ENCODE data around the gene C1QTNF6. TPM values are rescaled to one million over a fixed set of nuclear protein-coding genes. Genes with fewer than 3 reads are reported as not detected.
"Not testable (repeated sequence)": the region's sequence is repeated elsewhere in the genome, so short reads cannot be mapped to it uniquely, and the experiment has no call there.

The C1QTNF6 gene
- total and polyA plus RNA-seq, 2 donors, result 6.9 to 11.6 TPM

- no peak overlapping the region for H3K27ac ChIP-seq (ENCODE audit: low read depth)
- no peaks in the 10 kb centered on the region for H3K36me3 ChIP-seq (ENCODE audit: insufficient read depth)
- H3K4me3 ChIP-seq (ENCODE audit: low read depth, low read length), result no peak overlapping the region
- DNase-seq (ENCODE audit: extremely low spot score), result no peak
- H3K4me1 ChIP-seq (ENCODE audit: insufficient read depth), result no peaks in the 10 kb centered on the region
- WGBS, result 92% methylated on average over 71 of the region's 71 CpGs
These were observed 19.1 kb upstream of the C1QTNF6 start for GRCh38 chr22:37206841-37207821.

- DNase-seq (ENCODE audit: extremely low spot score), result no peak
- H3K4me3 ChIP-seq (ENCODE audit: low read depth, low read length), result no peak overlapping the region
- no peak overlapping the region for H3K27ac ChIP-seq (ENCODE audit: low read depth)
- H3K4me1 ChIP-seq (ENCODE audit: insufficient read depth), result no peaks in the 10 kb centered on the region
- 88% methylated on average over 16 of the region's 16 CpGs for WGBS
- H3K36me3 ChIP-seq (ENCODE audit: insufficient read depth), result no peaks in the 10 kb centered on the region
These were observed 18.2 kb upstream of the C1QTNF6 start for GRCh38 chr22:37206118-37206840.

- WGBS, result 87% methylated on average over 5 of the region's 5 CpGs
- no peak overlapping the region for H3K27ac ChIP-seq (ENCODE audit: low read depth)
- DNase-seq (ENCODE audit: extremely low spot score), result no peak
These were observed 17.0 kb upstream of the C1QTNF6 start for GRCh38 chr22:37205046-37205445.

GRCh38 chr22:37204045-37204655, 16.1 kb upstream of the C1QTNF6 start:
- Histone ChIP-seq H3K4me3 (ENCODE audit: low read depth, low read length) (no peak overlapping the region), H3K36me3 (ENCODE audit: insufficient read depth) (no peaks in the 10 kb centered on the region), H3K27ac (ENCODE audit: low read depth) (no peak overlapping the region), H3K4me1 (ENCODE audit: insufficient read depth) (no peaks in the 10 kb centered on the region)
- 87% methylated on average over 5 of the region's 5 CpGs for WGBS
- no peak for DNase-seq (ENCODE audit: extremely low spot score)

More at GRCh38 chr22:37205046-37205445, 17.0 kb upstream of the C1QTNF6 start:
- no peaks in the 10 kb centered on the region for H3K4me1 ChIP-seq (ENCODE audit: insufficient read depth)
- H3K4me3 ChIP-seq (ENCODE audit: low read depth, low read length), result no peak overlapping the region
- H3K36me3 ChIP-seq (ENCODE audit: insufficient read depth), result no peaks in the 10 kb centered on the region

GRCh38 chr22:37203354-37204044, 15.5 kb upstream of the C1QTNF6 start:
- Histone ChIP-seq H3K4me1 (ENCODE audit: insufficient read depth) (no peaks in the 10 kb centered on the region), H3K27ac (ENCODE audit: low read depth) (no peak overlapping the region), H3K36me3 (ENCODE audit: insufficient read depth) (no peaks in the 10 kb centered on the region), H3K4me3 (ENCODE audit: low read depth, low read length) (no peak overlapping the region)
- no peak for DNase-seq (ENCODE audit: extremely low spot score)
- WGBS, result 84% methylated on average over 16 of the region's 16 CpGs

- H3K4me3 ChIP-seq (ENCODE audit: low read depth, low read length), result no peak overlapping the region
- no peaks in the 10 kb centered on the region for H3K4me1 ChIP-seq (ENCODE audit: insufficient read depth)
- H3K27ac ChIP-seq (ENCODE audit: low read depth), result no peak overlapping the region
- no peaks in the 10 kb centered on the region for H3K36me3 ChIP-seq (ENCODE audit: insufficient read depth)
- WGBS, result 83% methylated on average over 10 of the region's 10 CpGs
- no peak for DNase-seq (ENCODE audit: extremely low spot score)
These were observed 14.7 kb upstream of the C1QTNF6 start for GRCh38 chr22:37202716-37203115.

- Histone ChIP-seq H3K27ac (ENCODE audit: low read depth) (no peak overlapping the region), H3K4me3 (ENCODE audit: low read depth, low read length) (no peak overlapping the region), H3K4me1 (ENCODE audit: insufficient read depth) (no peaks in the 10 kb centered on the region), H3K36me3 (ENCODE audit: insufficient read depth) (no peaks in the 10 kb centered on the region)
- WGBS, result 90% methylated on average over 5 of the region's 5 CpGs
- DNase-seq (ENCODE audit: extremely low spot score), result no peak
These were observed 14.0 kb upstream of the C1QTNF6 start for GRCh38 chr22:37202001-37202555.

GRCh38 chr22:37201443-37201820, 13.4 kb upstream of the C1QTNF6 start:
- not testable (repeated sequence) for H3K27ac ChIP-seq (ENCODE audit: low read depth); H3K36me3 ChIP-seq (ENCODE audit: insufficient read depth); DNase-seq (ENCODE audit: extremely low spot score); H3K4me1 ChIP-seq (ENCODE audit: insufficient read depth); H3K4me3 ChIP-seq (ENCODE audit: low read depth, low read length)
- 98% methylated on average over 6 of the region's 6 CpGs for WGBS

GRCh38 chr22:37199760-37200108, 11.7 kb upstream of the C1QTNF6 start:
- WGBS, result 14% methylated on average over 12 of the region's 12 CpGs
- H3K36me3 ChIP-seq (ENCODE audit: insufficient read depth), result no peaks in the 10 kb centered on the region
- H3K4me3 ChIP-seq (ENCODE audit: low read depth, low read length), result no peak overlapping the region
- no peak overlapping the region for H3K27ac ChIP-seq (ENCODE audit: low read depth)
- H3K4me1 ChIP-seq (ENCODE audit: insufficient read depth), result no peaks in the 10 kb centered on the region
- DNase-seq (ENCODE audit: extremely low spot score), result no peak

GRCh38 chr22:37199103-37199759, 11.2 kb upstream of the C1QTNF6 start:
- under 1% methylated on average over 58 of the region's 58 CpGs for WGBS
- Histone ChIP-seq H3K4me3 (ENCODE audit: low read depth, low read length) (peak overlapping the region; percentile 36), H3K4me1 (ENCODE audit: insufficient read depth) (no peaks in the 10 kb centered on the region), H3K27ac (ENCODE audit: low read depth) (peak overlapping the region; percentile 82), H3K36me3 (ENCODE audit: insufficient read depth) (no peaks in the 10 kb centered on the region)
- DNase-seq (ENCODE audit: extremely low spot score), result peak; percentile 97

- Histone ChIP-seq H3K36me3 (ENCODE audit: insufficient read depth) (no peaks in the 10 kb centered on the region), H3K4me1 (ENCODE audit: insufficient read depth) (no peaks in the 10 kb centered on the region), H3K27ac (ENCODE audit: low read depth) (peak overlapping the region; percentile 82), H3K4me3 (ENCODE audit: low read depth, low read length) (peak overlapping the region; percentile 36)
- no peak for DNase-seq (ENCODE audit: extremely low spot score)
- 4% methylated on average over 51 of the region's 51 CpGs for WGBS
These were observed 10.4 kb upstream of the C1QTNF6 start for GRCh38 chr22:37198258-37199102.

Measured in urinary bladder (tissue), 4 donors.